SK-N-SH treated with all-trans-retinoic acid at 6 μM for 48 hours (cell line): ENCODE measurements around the gene TLE4.

Experiments
- ATAC-seq: fragments of 200-7000 bp; cut with Tn5 transposase; 3 replicates; pipeline ENCODE4 v1.9.1; 2020; ENCODE audit warnings: mild to moderate bottlenecking, moderate library complexity
- ARNTL ChIP-seq: fragments of 450-650 bp; formaldehyde crosslinking; IDR thresholded peaks from 2 replicates; pipeline ENCODE4 v1.5.0; 2020; ENCODE audit warnings: low read depth, mild to moderate bottlenecking, moderate library complexity, borderline replicate concordance
- BACH2 ChIP-seq: fragments of 250-450 bp; sonication (Bioruptor Pico); IDR thresholded peaks from 2 replicates; pipeline ENCODE4 v1.9.0; 2021; ENCODE audit warnings: mild to moderate bottlenecking, borderline replicate concordance
- CSDC2 ChIP-seq: fragments of 250-450 bp; sonication (Bioruptor Pico); IDR thresholded peaks from 2 replicates; pipeline ENCODE4 v1.5.0; 2020; ENCODE audit warnings: mild to moderate bottlenecking, moderate library complexity
- GLIS3 ChIP-seq: fragments of 250-450 bp; sonication (Bioruptor Pico); IDR thresholded peaks from 2 replicates; pipeline ENCODE4 v1.5.0; 2020; ENCODE audit warnings: mild to moderate bottlenecking, moderate library complexity
- ISL1 ChIP-seq: fragments of 250-450 bp; sonication (Bioruptor Pico); IDR thresholded peaks from 2 replicates; pipeline ENCODE4 v2.1.2; 2022; ENCODE audit warnings: mild to moderate bottlenecking, moderate library complexity
- PPARA ChIP-seq: fragments of 250-450 bp; sonication (Bioruptor Pico); IDR thresholded peaks from 2 replicates; pipeline ENCODE4 v1.5.0; 2020; ENCODE audit warnings: mild to moderate bottlenecking, borderline replicate concordance
- RARB ChIP-seq: fragments of 250-450 bp; sonication (Bioruptor Pico); IDR thresholded peaks from 2 replicates; pipeline ENCODE4 v1.8.0; 2021; ENCODE audit warnings: mild to moderate bottlenecking, moderate library complexity
- SNAI2 ChIP-seq: fragments of 250-450 bp; sonication (Bioruptor Pico); IDR thresholded peaks from 2 replicates; pipeline ENCODE4 v1.5.0; 2020; ENCODE audit warnings: mild to moderate bottlenecking, moderate library complexity
- TOX ChIP-seq: fragments of 250-450 bp; sonication (Bioruptor Pico); IDR thresholded peaks from 2 replicates; pipeline ENCODE4 v1.8.0; 2021; ENCODE audit warnings: mild to moderate bottlenecking, moderate library complexity, borderline replicate concordance
- ZC3H10 ChIP-seq: fragments of 250-450 bp; sonication (Bioruptor Pico); IDR thresholded peaks from 2 replicates; pipeline ENCODE4 v1.5.1; 2021; ENCODE audit warnings: mild to moderate bottlenecking, moderate library complexity
- ZFP3 ChIP-seq: fragments of 250-450 bp; sonication (Bioruptor Pico); IDR thresholded peaks from 2 replicates; pipeline ENCODE4 v1.5.0; 2020; ENCODE audit warnings: mild to moderate bottlenecking, moderate library complexity
- ZFP30 ChIP-seq: fragments of 450-650 bp; formaldehyde crosslinking; IDR thresholded peaks from 2 replicates; pipeline ENCODE4 v1.5.0; 2022; ENCODE audit warnings: mild to moderate bottlenecking, moderate library complexity
- ZNF70 ChIP-seq: fragments of 450-650 bp; formaldehyde crosslinking; IDR thresholded peaks from 2 replicates; pipeline ENCODE4 v1.5.0; 2020; ENCODE audit warnings: mild to moderate bottlenecking, moderate library complexity
- ZNF8 ChIP-seq: fragments of 450-650 bp; formaldehyde crosslinking; IDR thresholded peaks from 2 replicates; pipeline ENCODE4 v1.5.0; 2020; ENCODE audit warnings: mild to moderate bottlenecking, moderate library complexity
- TF ChIP-seq, protein P1 (sequence below): fragments of 250-450 bp; sonication (Bioruptor Pico); IDR thresholded peaks from 2 replicates; pipeline ENCODE4 v1.5.1; 2020; ENCODE audit warnings: low read depth, mild to moderate bottlenecking, moderate library complexity
- TF ChIP-seq, protein P2 (sequence below): fragments of 250-450 bp; sonication (Bioruptor Pico); IDR thresholded peaks from 2 replicates; pipeline ENCODE4 v1.5.1; 2021; ENCODE audit warnings: mild to moderate bottlenecking, moderate library complexity
- TF ChIP-seq, protein P3 (sequence below): fragments of 250-450 bp; sonication (Bioruptor Pico); IDR thresholded peaks from 2 replicates; pipeline ENCODE4 v1.8.0; 2020; ENCODE audit warnings: mild to moderate bottlenecking, moderate library complexity, borderline replicate concordance
- TF ChIP-seq, protein P4 (sequence below): fragments of 250-450 bp; sonication (Bioruptor Pico); IDR thresholded peaks from 2 replicates; pipeline ENCODE4 v1.8.0; 2021; ENCODE audit warnings: low read depth, mild to moderate bottlenecking, moderate library complexity, borderline replicate concordance
- TF ChIP-seq, protein P5 (sequence below): fragments of 250-450 bp; sonication (Bioruptor Pico); IDR thresholded peaks from 2 replicates; pipeline ENCODE4 v1.5.0; 2020; ENCODE audit warnings: mild to moderate bottlenecking, moderate library complexity

The TLE4 gene

DNA sequence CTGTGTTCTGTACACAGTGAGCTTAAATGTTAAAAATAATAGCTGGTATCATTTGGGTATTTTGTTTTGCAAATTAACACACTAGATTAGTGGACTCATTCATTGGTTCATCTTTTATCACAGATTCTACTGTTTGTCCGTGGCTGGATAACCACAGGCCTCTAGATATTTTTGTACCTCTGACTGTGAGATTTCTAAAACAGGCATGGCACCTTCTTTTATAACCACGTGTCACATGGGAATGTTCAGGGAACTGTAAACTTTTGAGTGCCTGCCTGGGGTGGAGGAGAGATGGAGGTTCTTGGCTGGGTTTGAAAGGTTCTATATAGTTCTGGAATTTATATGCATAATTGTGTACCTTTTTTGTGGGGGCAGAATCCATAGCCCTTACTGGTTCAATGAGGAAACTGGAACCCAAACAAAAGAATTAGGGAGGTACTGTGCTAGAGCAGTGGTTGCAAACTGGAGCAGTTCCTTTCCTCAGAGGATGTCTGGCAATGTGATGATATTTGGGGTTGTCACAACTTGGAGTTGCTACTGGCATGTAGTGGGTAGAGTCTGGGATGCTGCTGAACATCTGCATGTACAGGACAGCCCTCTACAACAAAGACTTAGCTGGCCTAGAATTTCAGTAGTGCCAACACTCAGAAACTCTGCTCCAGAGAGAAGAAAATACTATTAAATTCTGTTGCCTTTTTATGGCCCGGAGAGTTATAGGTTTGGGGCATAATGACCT, 16.9 kb downstream of the TLE4 start:
- ATAC-seq: no peak
- TF ChIP-seq TOX (no peak), PPARA (CRISPR knock-in tag) (no peak), ZNF8 (no peak), ZFP30 (no peak), ARNTL (CRISPR knock-in tag) (no peak), SNAI2 (CRISPR knock-in tag) (no peak), BACH2 (CRISPR knock-in tag) (no peak), GLIS3 (no peak), RARB (CRISPR knock-in tag) (no peak), ZC3H10 (CRISPR knock-in tag) (no peak), CSDC2 (CRISPR knock-in tag) (no peak), ZFP3 (CRISPR knock-in tag) (no peak), ISL1 (CRISPR knock-in tag) (no peak), ZNF70 (CRISPR knock-in tag) (no peak)
- TF ChIP-seq, protein P1, sequence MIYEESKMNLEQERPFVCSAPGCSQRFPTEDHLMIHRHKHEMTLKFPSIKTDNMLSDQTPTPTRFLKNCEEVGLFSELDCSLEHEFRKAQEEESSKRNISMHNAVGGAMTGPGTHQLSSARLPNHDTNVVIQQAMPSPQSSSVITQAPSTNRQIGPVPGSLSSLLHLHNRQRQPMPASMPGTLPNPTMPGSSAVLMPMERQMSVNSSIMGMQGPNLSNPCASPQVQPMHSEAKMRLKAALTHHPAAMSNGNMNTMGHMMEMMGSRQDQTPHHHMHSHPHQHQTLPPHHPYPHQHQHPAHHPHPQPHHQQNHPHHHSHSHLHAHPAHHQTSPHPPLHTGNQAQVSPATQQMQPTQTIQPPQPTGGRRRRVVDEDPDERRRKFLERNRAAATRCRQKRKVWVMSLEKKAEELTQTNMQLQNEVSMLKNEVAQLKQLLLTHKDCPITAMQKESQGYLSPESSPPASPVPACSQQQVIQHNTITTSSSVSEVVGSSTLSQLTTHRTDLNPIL: no peak
- TF ChIP-seq, protein P2, sequence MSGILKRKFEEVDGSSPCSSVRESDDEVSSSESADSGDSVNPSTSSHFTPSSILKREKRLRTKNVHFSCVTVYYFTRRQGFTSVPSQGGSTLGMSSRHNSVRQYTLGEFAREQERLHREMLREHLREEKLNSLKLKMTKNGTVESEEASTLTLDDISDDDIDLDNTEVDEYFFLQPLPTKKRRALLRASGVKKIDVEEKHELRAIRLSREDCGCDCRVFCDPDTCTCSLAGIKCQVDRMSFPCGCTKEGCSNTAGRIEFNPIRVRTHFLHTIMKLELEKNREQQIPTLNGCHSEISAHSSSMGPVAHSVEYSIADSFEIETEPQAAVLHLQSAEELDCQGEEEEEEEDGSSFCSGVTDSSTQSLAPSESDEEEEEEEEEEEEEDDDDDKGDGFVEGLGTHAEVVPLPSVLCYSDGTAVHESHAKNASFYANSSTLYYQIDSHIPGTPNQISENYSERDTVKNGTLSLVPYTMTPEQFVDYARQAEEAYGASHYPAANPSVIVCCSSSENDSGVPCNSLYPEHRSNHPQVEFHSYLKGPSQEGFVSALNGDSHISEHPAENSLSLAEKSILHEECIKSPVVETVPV: no peak
- TF ChIP-seq, protein P3, sequence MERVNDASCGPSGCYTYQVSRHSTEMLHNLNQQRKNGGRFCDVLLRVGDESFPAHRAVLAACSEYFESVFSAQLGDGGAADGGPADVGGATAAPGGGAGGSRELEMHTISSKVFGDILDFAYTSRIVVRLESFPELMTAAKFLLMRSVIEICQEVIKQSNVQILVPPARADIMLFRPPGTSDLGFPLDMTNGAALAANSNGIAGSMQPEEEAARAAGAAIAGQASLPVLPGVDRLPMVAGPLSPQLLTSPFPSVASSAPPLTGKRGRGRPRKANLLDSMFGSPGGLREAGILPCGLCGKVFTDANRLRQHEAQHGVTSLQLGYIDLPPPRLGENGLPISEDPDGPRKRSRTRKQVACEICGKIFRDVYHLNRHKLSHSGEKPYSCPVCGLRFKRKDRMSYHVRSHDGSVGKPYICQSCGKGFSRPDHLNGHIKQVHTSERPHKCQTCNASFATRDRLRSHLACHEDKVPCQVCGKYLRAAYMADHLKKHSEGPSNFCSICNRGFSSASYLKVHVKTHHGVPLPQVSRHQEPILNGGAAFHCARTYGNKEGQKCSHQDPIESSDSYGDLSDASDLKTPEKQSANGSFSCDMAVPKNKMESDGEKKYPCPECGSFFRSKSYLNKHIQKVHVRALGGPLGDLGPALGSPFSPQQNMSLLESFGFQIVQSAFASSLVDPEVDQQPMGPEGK (CRISPR knock-in tag): no peak
- TF ChIP-seq, protein P4, sequence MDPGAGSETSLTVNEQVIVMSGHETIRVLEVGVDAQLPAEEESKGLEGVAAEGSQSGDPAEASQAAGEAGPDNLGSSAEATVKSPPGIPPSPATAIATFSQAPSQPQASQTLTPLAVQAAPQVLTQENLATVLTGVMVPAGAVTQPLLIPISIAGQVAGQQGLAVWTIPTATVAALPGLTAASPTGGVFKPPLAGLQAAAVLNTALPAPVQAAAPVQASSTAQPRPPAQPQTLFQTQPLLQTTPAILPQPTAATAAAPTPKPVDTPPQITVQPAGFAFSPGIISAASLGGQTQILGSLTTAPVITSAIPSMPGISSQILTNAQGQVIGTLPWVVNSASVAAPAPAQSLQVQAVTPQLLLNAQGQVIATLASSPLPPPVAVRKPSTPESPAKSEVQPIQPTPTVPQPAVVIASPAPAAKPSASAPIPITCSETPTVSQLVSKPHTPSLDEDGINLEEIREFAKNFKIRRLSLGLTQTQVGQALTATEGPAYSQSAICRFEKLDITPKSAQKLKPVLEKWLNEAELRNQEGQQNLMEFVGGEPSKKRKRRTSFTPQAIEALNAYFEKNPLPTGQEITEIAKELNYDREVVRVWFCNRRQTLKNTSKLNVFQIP (CRISPR knock-in tag): no peak
- TF ChIP-seq, all 23 proteins: peak for 0

DNA sequence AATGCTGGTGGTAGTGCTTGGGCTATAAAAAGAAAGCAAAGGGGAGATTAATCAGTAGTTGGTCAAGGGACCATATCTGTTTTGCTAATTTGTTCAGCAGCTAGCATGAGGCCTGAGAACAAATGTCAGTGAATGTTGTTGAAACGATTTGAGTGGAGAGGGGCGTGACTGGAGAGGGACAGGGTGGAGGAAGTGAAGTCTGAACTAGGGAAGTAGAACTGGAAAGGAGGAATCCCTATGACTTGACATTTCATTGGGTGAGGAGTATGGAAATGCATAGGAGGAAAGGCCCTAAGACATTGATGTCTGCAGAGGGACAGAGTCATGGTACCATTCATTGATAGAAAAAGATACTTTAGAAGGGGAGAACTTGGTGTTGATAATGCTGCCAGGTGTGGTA, 19.7 kb downstream of the TLE4 start:
- ATAC-seq: no peak
- TF ChIP-seq TOX (no peak), ZNF70 (CRISPR knock-in tag) (no peak), GLIS3 (no peak), CSDC2 (CRISPR knock-in tag) (no peak), BACH2 (CRISPR knock-in tag) (no peak), PPARA (CRISPR knock-in tag) (no peak), ARNTL (CRISPR knock-in tag) (no peak)
- TF ChIP-seq, protein P3 (CRISPR knock-in tag): no peak
- TF ChIP-seq, protein P1: no peak
- TF ChIP-seq, protein P5, sequence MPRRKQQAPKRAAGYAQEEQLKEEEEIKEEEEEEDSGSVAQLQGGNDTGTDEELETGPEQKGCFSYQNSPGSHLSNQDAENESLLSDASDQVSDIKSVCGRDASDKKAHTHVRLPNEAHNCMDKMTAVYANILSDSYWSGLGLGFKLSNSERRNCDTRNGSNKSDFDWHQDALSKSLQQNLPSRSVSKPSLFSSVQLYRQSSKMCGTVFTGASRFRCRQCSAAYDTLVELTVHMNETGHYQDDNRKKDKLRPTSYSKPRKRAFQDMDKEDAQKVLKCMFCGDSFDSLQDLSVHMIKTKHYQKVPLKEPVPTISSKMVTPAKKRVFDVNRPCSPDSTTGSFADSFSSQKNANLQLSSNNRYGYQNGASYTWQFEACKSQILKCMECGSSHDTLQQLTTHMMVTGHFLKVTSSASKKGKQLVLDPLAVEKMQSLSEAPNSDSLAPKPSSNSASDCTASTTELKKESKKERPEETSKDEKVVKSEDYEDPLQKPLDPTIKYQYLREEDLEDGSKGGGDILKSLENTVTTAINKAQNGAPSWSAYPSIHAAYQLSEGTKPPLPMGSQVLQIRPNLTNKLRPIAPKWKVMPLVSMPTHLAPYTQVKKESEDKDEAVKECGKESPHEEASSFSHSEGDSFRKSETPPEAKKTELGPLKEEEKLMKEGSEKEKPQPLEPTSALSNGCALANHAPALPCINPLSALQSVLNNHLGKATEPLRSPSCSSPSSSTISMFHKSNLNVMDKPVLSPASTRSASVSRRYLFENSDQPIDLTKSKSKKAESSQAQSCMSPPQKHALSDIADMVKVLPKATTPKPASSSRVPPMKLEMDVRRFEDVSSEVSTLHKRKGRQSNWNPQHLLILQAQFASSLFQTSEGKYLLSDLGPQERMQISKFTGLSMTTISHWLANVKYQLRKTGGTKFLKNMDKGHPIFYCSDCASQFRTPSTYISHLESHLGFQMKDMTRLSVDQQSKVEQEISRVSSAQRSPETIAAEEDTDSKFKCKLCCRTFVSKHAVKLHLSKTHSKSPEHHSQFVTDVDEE (CRISPR knock-in tag): no peak
- TF ChIP-seq, protein P4 (CRISPR knock-in tag): no peak
